Liver (tissue), 9 donors: Measurements from ENCODE around the gene FRMD5. TPM values are rescaled to one million over a fixed set of nuclear protein-coding genes. Genes with fewer than 3 reads are reported as not detected.

Experiments
- DNase-seq: peaks from one replicate; pipeline ENCODE4 v3.0.0-alpha.2; 2017; ENCODE audit warnings: low spot score
- H3K27ac ChIP-seq, 2 donors: one replicate each; pipeline ENCODE4 v1.7.0; 2013; ENCODE audit warnings: inconsistent platforms in 2 of 2, low read length in 2 of 2, control low read depth in 1 of 2, low read depth in 1 of 2, mild to moderate bottlenecking in 1 of 2
- H3K27me3 ChIP-seq, 4 donors: one replicate each; pipeline versions ENCODE4 v1.6.1 to v1.7.0; 2013; ENCODE audit warnings: low read length in 3 of 4, inconsistent platforms in 1 of 4, mild to moderate bottlenecking in 1 of 4, moderate library complexity in 1 of 4; ENCODE audit not compliant: control insufficient read depth in 4 of 4, insufficient read depth in 4 of 4
- H3K36me3 ChIP-seq, 4 donors: one replicate each; pipeline versions ENCODE4 v1.6.1 to v1.7.0; 2013; ENCODE audit warnings: low read length in 3 of 4, mild to moderate bottlenecking in 3 of 4, low read depth in 1 of 4, moderate library complexity in 1 of 4; ENCODE audit not compliant: control insufficient read depth in 4 of 4, insufficient read depth in 3 of 4
- H3K4me1 ChIP-seq, 4 donors: one replicate each; pipeline versions ENCODE4 v1.6.1 to v1.7.0; 2013; ENCODE audit warnings: low read length in 3 of 4, mild to moderate bottlenecking in 3 of 4, moderate library complexity in 1 of 4; ENCODE audit not compliant: control insufficient read depth in 4 of 4, insufficient read depth in 4 of 4
- H3K4me3 ChIP-seq, 3 donors: one replicate each; pipeline versions ENCODE4 v1.6.1 to v1.7.0; 2013; ENCODE audit warnings: low read length in 3 of 3, control low read depth in 1 of 3, low read depth in 1 of 3, mild to moderate bottlenecking in 1 of 3
- H3K9ac ChIP-seq, 2 donors: one replicate each; pipeline ENCODE4 v1.7.0; 2013; ENCODE audit warnings: low read length in 2 of 2, mild to moderate bottlenecking in 2 of 2, moderate library complexity in 2 of 2, control low read depth in 1 of 2, low read depth in 1 of 2
- H3K9me3 ChIP-seq, 4 donors: one replicate each; pipeline versions ENCODE4 v1.6.1 to v1.7.0; 2013; ENCODE audit warnings: low read length in 3 of 4; ENCODE audit not compliant: control insufficient read depth in 4 of 4
- EGR1 ChIP-seq, 2 donors: IDR thresholded peaks; 2 replicates each; pipeline ENCODE4 v1.6.1; 2016 to 2018; ENCODE audit warnings: antibody characterized with exemption in 2 of 2, low read depth in 2 of 2
- FOXA1 ChIP-seq: IDR thresholded peaks from 2 replicates; pipeline ENCODE4 v1.6.1; 2016; ENCODE audit warnings: antibody characterized with exemption
- FOXA2 ChIP-seq: IDR thresholded peaks from 2 replicates; pipeline ENCODE4 v1.6.1; 2016; ENCODE audit warnings: antibody characterized with exemption
- GABPA ChIP-seq, 2 donors: IDR thresholded peaks in 1 of 2; conservative IDR thresholded peaks in 1 of 2; 2 replicates each; pipeline ENCODE4 v1.6.1; 2016; ENCODE audit warnings: antibody characterized with exemption in 2 of 2, mild to moderate bottlenecking in 1 of 2, moderate library complexity in 1 of 2
- HNF4A ChIP-seq, 2 donors: conservative IDR thresholded peaks; 2 replicates each; pipeline ENCODE4 v1.6.1; 2016; ENCODE audit warnings: antibody characterized with exemption in 2 of 2, mild to moderate bottlenecking in 2 of 2
- HNF4G ChIP-seq: IDR thresholded peaks from 2 replicates; pipeline ENCODE4 v1.6.1; 2016; ENCODE audit warnings: antibody characterized with exemption
- JUND ChIP-seq, 2 donors: IDR thresholded peaks; 2 replicates each; pipeline ENCODE4 v1.6.1; 2016; ENCODE audit warnings: antibody characterized with exemption in 2 of 2
- NR2F2 ChIP-seq: IDR thresholded peaks from 2 replicates; pipeline ENCODE4 v1.6.1; 2016; ENCODE audit warnings: antibody characterized with exemption
- RAD21 ChIP-seq, 2 donors: IDR thresholded peaks; 2 replicates each; pipeline ENCODE4 v1.6.1; 2016; ENCODE audit warnings: antibody characterized with exemption in 2 of 2, mild to moderate bottlenecking in 2 of 2
- RXRA ChIP-seq, 2 donors: IDR thresholded peaks; 2 replicates each; pipeline ENCODE4 v1.6.1; 2017 to 2018; ENCODE audit warnings: antibody characterized with exemption in 2 of 2, mild to moderate bottlenecking in 1 of 2
- SP1 ChIP-seq: IDR thresholded peaks from 2 replicates; pipeline ENCODE4 v1.6.1; 2018; ENCODE audit warnings: antibody characterized with exemption, mild to moderate bottlenecking
- TAF1 ChIP-seq: conservative IDR thresholded peaks from 2 replicates; pipeline ENCODE4 v1.6.1; 2016; ENCODE audit warnings: antibody characterized with exemption, mild to moderate bottlenecking
- YY1 ChIP-seq: IDR thresholded peaks from 2 replicates; pipeline ENCODE4 v1.6.1; 2016; ENCODE audit warnings: antibody characterized with exemption, mild to moderate bottlenecking
- polyA plus RNA-seq, 2 donors: library from polyadenylated mRNA; stranded (reverse) in 1 of 2; unstranded in 1 of 2; fragments of 200-250 nt in 1 of 2; fragments of >200 nt in 1 of 2; fragmentation: Nextera tagmentation in 1 of 2; extraction: Ambion mirVana in 1 of 2; gene quantifications; one replicate each; pipeline versions ENCODE4 v1.2.1 to v1.2.3, GENCODE V29; 2013 to 2015
- total RNA-seq, 2 donors: library from RNA; depleted of rRNA; stranded (reverse); fragments of >200 nt; gene quantifications; one replicate each; pipeline ENCODE4 v1.2.3, GENCODE V29; 2014
- TF ChIP-seq, protein P1 (sequence below): IDR thresholded peaks from 2 replicates; pipeline ENCODE4 v1.6.1; 2016; ENCODE audit warnings: antibody characterized with exemption, mild to moderate bottlenecking
- TF ChIP-seq, protein P2 (sequence below): IDR thresholded peaks from 2 replicates; pipeline ENCODE4 v1.6.1; 2016; ENCODE audit warnings: antibody characterized with exemption
- TF ChIP-seq, protein P3 (sequence below): IDR thresholded peaks from 2 replicates; pipeline ENCODE4 v1.6.1; 2016; ENCODE audit warnings: antibody characterized with exemption
- TF ChIP-seq, protein P4 (sequence below): IDR thresholded peaks from 2 replicates; pipeline ENCODE4 v1.6.1; 2016; ENCODE audit warnings: antibody characterized with exemption
- TF ChIP-seq, protein P5 (sequence below): fragments of 150-350 bp; IDR thresholded peaks from 2 replicates; pipeline ENCODE4 v1.5.1; 2017; ENCODE audit warnings: improper control_type of control experiment, low read depth, low read length; ENCODE audit not compliant: missing input control
- donor health status: healthy.
- donor health status: healthy.
- donor health status: healthy.
- donor health status: healthy.
- donor health status: healthy.

Gene FRMD5
- total and polyA plus RNA-seq, 4 donors, result 0.01 to 0.25 TPM; not detected in 2

DNA sequence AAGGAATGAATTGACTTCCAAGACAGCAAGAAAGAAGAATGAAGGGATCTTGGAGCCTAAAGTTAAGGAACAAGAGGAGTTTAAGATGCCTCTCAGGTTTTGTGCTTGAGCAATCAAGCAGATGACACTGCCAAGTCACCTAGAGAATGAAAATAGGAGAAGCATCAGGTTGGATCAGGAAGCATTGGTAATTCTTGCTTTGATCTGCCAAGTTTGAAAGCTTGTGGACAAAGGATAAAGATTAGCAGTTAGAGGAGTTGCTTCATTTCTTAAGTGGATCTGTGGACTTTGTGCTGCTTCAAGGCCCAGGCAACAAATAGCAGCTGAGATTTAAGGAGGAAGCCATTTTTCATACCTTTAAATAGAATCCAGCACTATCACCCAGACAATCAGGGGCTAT, 35.6 kb downstream of the FRMD5 start:
- Histone ChIP-seq H3K27me3 (peaks cover 0 to 4% (median 0%) of the 10 kb centered on the region in 4 donors), H3K36me3 (no peaks in the 10 kb centered on the region), H3K4me1 (no peaks in the 10 kb centered on the region), H3K9me3 (no peaks in the 10 kb centered on the region), H3K27ac (no peak overlapping the region), H3K4me3 (no peak overlapping the region), H3K9ac (no peak overlapping the region)
- DNase-seq, result no peak
- TF ChIP-seq, protein P1, sequence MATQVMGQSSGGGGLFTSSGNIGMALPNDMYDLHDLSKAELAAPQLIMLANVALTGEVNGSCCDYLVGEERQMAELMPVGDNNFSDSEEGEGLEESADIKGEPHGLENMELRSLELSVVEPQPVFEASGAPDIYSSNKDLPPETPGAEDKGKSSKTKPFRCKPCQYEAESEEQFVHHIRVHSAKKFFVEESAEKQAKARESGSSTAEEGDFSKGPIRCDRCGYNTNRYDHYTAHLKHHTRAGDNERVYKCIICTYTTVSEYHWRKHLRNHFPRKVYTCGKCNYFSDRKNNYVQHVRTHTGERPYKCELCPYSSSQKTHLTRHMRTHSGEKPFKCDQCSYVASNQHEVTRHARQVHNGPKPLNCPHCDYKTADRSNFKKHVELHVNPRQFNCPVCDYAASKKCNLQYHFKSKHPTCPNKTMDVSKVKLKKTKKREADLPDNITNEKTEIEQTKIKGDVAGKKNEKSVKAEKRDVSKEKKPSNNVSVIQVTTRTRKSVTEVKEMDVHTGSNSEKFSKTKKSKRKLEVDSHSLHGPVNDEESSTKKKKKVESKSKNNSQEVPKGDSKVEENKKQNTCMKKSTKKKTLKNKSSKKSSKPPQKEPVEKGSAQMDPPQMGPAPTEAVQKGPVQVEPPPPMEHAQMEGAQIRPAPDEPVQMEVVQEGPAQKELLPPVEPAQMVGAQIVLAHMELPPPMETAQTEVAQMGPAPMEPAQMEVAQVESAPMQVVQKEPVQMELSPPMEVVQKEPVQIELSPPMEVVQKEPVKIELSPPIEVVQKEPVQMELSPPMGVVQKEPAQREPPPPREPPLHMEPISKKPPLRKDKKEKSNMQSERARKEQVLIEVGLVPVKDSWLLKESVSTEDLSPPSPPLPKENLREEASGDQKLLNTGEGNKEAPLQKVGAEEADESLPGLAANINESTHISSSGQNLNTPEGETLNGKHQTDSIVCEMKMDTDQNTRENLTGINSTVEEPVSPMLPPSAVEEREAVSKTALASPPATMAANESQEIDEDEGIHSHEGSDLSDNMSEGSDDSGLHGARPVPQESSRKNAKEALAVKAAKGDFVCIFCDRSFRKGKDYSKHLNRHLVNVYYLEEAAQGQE, result no peak
- TF ChIP-seq HNF4A (conservative IDR thresholded peaks at IDR 0.05), result no peak
- no peak for TF ChIP-seq SP1
- no peak for TF ChIP-seq FOXA1
- TF ChIP-seq GABPA (IDR thresholded peaks at IDR 0.05 in 1 of 2, conservative IDR thresholded peaks at IDR 0.05 in 1 of 2), result no peak
- TF ChIP-seq, protein P2, sequence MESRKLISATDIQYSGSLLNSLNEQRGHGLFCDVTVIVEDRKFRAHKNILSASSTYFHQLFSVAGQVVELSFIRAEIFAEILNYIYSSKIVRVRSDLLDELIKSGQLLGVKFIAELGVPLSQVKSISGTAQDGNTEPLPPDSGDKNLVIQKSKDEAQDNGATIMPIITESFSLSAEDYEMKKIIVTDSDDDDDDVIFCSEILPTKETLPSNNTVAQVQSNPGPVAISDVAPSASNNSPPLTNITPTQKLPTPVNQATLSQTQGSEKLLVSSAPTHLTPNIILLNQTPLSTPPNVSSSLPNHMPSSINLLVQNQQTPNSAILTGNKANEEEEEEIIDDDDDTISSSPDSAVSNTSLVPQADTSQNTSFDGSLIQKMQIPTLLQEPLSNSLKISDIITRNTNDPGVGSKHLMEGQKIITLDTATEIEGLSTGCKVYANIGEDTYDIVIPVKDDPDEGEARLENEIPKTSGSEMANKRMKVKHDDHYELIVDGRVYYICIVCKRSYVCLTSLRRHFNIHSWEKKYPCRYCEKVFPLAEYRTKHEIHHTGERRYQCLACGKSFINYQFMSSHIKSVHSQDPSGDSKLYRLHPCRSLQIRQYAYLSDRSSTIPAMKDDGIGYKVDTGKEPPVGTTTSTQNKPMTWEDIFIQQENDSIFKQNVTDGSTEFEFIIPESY, result no peak
- no peak for TF ChIP-seq YY1
- TF ChIP-seq, protein P3, sequence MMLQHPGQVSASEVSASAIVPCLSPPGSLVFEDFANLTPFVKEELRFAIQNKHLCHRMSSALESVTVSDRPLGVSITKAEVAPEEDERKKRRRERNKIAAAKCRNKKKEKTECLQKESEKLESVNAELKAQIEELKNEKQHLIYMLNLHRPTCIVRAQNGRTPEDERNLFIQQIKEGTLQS, result no peak
- no peak for TF ChIP-seq JUND (IDR thresholded peaks at IDR 0.05)
- TF ChIP-seq HNF4G, result no peak
- TF ChIP-seq FOXA2, result no peak
- no peak for TF ChIP-seq TAF1
- no peak for TF ChIP-seq RAD21 (IDR thresholded peaks at IDR 0.05)
- TF ChIP-seq, protein P4, sequence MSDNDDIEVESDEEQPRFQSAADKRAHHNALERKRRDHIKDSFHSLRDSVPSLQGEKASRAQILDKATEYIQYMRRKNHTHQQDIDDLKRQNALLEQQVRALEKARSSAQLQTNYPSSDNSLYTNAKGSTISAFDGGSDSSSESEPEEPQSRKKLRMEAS, result no peak
- TF ChIP-seq EGR1 (IDR thresholded peaks at IDR 0.05; ENCODE audit: low read depth in 2 of 2), result no peak
- no peak for TF ChIP-seq NR2F2
- no peak for TF ChIP-seq RXRA (IDR thresholded peaks at IDR 0.05)
- TF ChIP-seq, protein P5, sequence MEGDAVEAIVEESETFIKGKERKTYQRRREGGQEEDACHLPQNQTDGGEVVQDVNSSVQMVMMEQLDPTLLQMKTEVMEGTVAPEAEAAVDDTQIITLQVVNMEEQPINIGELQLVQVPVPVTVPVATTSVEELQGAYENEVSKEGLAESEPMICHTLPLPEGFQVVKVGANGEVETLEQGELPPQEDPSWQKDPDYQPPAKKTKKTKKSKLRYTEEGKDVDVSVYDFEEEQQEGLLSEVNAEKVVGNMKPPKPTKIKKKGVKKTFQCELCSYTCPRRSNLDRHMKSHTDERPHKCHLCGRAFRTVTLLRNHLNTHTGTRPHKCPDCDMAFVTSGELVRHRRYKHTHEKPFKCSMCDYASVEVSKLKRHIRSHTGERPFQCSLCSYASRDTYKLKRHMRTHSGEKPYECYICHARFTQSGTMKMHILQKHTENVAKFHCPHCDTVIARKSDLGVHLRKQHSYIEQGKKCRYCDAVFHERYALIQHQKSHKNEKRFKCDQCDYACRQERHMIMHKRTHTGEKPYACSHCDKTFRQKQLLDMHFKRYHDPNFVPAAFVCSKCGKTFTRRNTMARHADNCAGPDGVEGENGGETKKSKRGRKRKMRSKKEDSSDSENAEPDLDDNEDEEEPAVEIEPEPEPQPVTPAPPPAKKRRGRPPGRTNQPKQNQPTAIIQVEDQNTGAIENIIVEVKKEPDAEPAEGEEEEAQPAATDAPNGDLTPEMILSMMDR, result no peak
